H1 (cell line): Measurements from ENCODE around the gene NOM1. TPM values are rescaled to one million over a fixed set of nuclear protein-coding genes. Genes with fewer than 3 reads are reported as not detected.
"Not testable (repeated sequence)": the region's sequence is repeated elsewhere in the genome, so short reads cannot be mapped to it uniquely, and the experiment has no call there.

Source experiments
- CTCF ChIA-PET: fragments of 300-600 bp; sonication (Branson Sonifier 250); formaldehyde crosslinking; loops from one replicate; lab custom pipeline; 2021; ENCODE audit not compliant: partially characterized antibody; lab: Charles Lee
- POLR2A ChIA-PET: fragments of 300-600 bp; sonication (Branson Sonifier 250); formaldehyde crosslinking; loops from one replicate; lab custom pipeline; 2021; ENCODE audit warnings: inconsistent platforms; ENCODE audit not compliant: partially characterized antibody; lab: Charles Lee
- DNase-seq, 2 experiments: peaks; one replicate each; pipeline versions ENCODE4 v3.0.0 to v3.0.0-alpha.2; 2010 to 2022; ENCODE audit warnings: low spot score in 2 of 2, low read depth in 1 of 2, mixed read lengths in 1 of 2
- FAIRE-seq: peaks from 2 replicates; lab custom pipeline; 2011; peaks lifted over from hg19 to GRCh38; lab: Jason Lieb, UNC
- H2AFZ ChIP-seq: 2 replicates; pipeline ENCODE4 v1.8.1; 2012; ENCODE audit warnings: low read length, inconsistent platforms
- H2AK5ac ChIP-seq: 2 replicates; pipeline ENCODE4 v1.6.1; 2013; ENCODE audit warnings: low read depth, low read length
- H2BK120ac ChIP-seq: replicated peaks from 2 replicates; pipeline ENCODE3; 2013; ENCODE audit warnings: low read depth, low read length, inconsistent platforms
- H2BK12ac ChIP-seq: 2 replicates; pipeline ENCODE4 v1.6.1; 2013; ENCODE audit warnings: low read depth, low read length
- H2BK15ac ChIP-seq: 2 replicates; pipeline ENCODE4 v1.6.1; 2013; ENCODE audit warnings: low read length
- H2BK20ac ChIP-seq: 2 replicates; pipeline ENCODE4 v1.6.1; 2013; ENCODE audit warnings: low read length
- H2BK5ac ChIP-seq: 2 replicates; pipeline ENCODE4 v1.6.1; 2013; ENCODE audit warnings: low read depth, low read length
- H3K14ac ChIP-seq: 2 replicates; pipeline ENCODE4 v1.6.1; 2013; ENCODE audit warnings: inconsistent platforms; ENCODE audit not compliant: insufficient read length
- H3K18ac ChIP-seq: 2 replicates; pipeline ENCODE4 v1.6.1; 2013; ENCODE audit warnings: low read length; ENCODE audit errors: extremely low read depth
- H3K23ac ChIP-seq: 2 replicates; pipeline ENCODE4 v1.6.1; 2013; ENCODE audit warnings: inconsistent platforms; ENCODE audit not compliant: insufficient read length
- H3K23me2 ChIP-seq: 2 replicates; pipeline ENCODE4 v1.6.1; 2013; ENCODE audit warnings: low read depth, low read length
- H3K27ac ChIP-seq: 2 replicates; pipeline ENCODE4 v1.6.1; 2011; ENCODE audit warnings: low read depth, low read length, inconsistent platforms
- H3K27me3 ChIP-seq, 4 experiments: replicated peaks in 1 of 4; 1 replicate in 1 of 4; 2 replicates in 3 of 4; pipeline versions ENCODE4 v1.6.1 to v1.8.1; 2011 to 2013; ENCODE audit warnings: low read length in 3 of 4, mild to moderate bottlenecking in 3 of 4, inconsistent platforms in 2 of 4, mixed read lengths in 2 of 4, moderate library complexity in 1 of 4; ENCODE audit not compliant: control insufficient read depth in 3 of 4, insufficient read depth in 3 of 4; ENCODE audit errors: extremely low read depth in 1 of 4
- H3K36me3 ChIP-seq, 4 experiments: 2 replicates each; pipeline versions ENCODE4 v1.6.1 to v1.8.1; 2011 to 2013; ENCODE audit warnings: mild to moderate bottlenecking in 4 of 4, low read length in 3 of 4, moderate library complexity in 2 of 4, control low read depth in 1 of 4, inconsistent platforms in 1 of 4; ENCODE audit not compliant: insufficient read depth in 4 of 4, control insufficient read depth in 2 of 4
- H3K4ac ChIP-seq: replicated peaks from 2 replicates; pipeline ENCODE3; 2013; ENCODE audit warnings: low read length, low read depth, mixed read lengths, inconsistent platforms; ENCODE audit not compliant: insufficient read length
- H3K4me1 ChIP-seq, 4 experiments: replicated peaks in 1 of 4; 1 replicate in 1 of 4; 2 replicates in 3 of 4; pipeline versions ENCODE4 v1.6.1 to v1.8.1; 2011 to 2013; ENCODE audit warnings: low read length in 3 of 4, inconsistent platforms in 2 of 4, mixed read lengths in 1 of 4; ENCODE audit not compliant: insufficient read depth in 4 of 4, control insufficient read depth in 3 of 4
- H3K4me2 ChIP-seq, 2 experiments: 2 replicates each; pipeline versions ENCODE4 v1.6.1 to v1.8.1; 2011 to 2013; ENCODE audit warnings: low read depth in 2 of 2, low read length in 2 of 2, control low read depth in 1 of 2, inconsistent platforms in 1 of 2, mild to moderate bottlenecking in 1 of 2; ENCODE audit not compliant: insufficient read depth in 1 of 2
- H3K4me3 ChIP-seq, 4 experiments: fragments of 200-600, 300-600 bp in 1 of 4; sonication (generic), shearing (Covaris generic), sonication (Bioruptor Twin) in 1 of 4; 2 replicates each; pipeline versions ENCODE4 v1.5.1 to v1.8.1; 2011 to 2016; ENCODE audit warnings: low read length in 4 of 4, low read depth in 3 of 4, control low read depth in 2 of 4, inconsistent platforms in 2 of 4, mild to moderate bottlenecking in 2 of 4, mixed read lengths in 1 of 4, moderate library complexity in 1 of 4; ENCODE audit not compliant: insufficient read depth in 2 of 4; ENCODE audit errors: extremely low read depth in 1 of 4
- H3K56ac ChIP-seq: replicated peaks from 2 replicates; pipeline ENCODE3; 2013; ENCODE audit warnings: low read depth, mild to moderate bottlenecking, mixed read lengths, low read length, inconsistent platforms; ENCODE audit not compliant: insufficient read length
- H3K79me1 ChIP-seq: 2 replicates; pipeline ENCODE4 v1.6.1; 2013; ENCODE audit warnings: low read depth, low read length, control low read depth
- H3K79me2 ChIP-seq, 2 experiments: 2 replicates each; pipeline versions ENCODE4 v1.6.1 to v1.8.1; 2012 to 2013; ENCODE audit warnings: low read length in 2 of 2, mild to moderate bottlenecking in 2 of 2, inconsistent platforms in 1 of 2; ENCODE audit not compliant: insufficient read depth in 2 of 2, control insufficient read depth in 1 of 2
- H3K9ac ChIP-seq, 4 experiments: replicated peaks in 1 of 4; 1 replicate in 1 of 4; 2 replicates in 3 of 4; pipeline versions ENCODE4 v1.6.1 to v1.8.1; 2011 to 2013; ENCODE audit warnings: low read depth in 3 of 4, low read length in 3 of 4, control low read depth in 2 of 4, mild to moderate bottlenecking in 2 of 4, moderate library complexity in 2 of 4, inconsistent platforms in 1 of 4; ENCODE audit errors: extremely low read depth in 1 of 4
- H3K9me3 ChIP-seq, 2 experiments: 2 replicates each; pipeline versions ENCODE4 v1.6.1 to v1.8.1; 2012 to 2013; ENCODE audit warnings: mild to moderate bottlenecking in 2 of 2, moderate library complexity in 2 of 2, control low read depth in 1 of 2, inconsistent platforms in 1 of 2, low read depth in 1 of 2, low read length in 1 of 2, mixed read lengths in 1 of 2; ENCODE audit not compliant: insufficient read depth in 2 of 2
- H4K20me1 ChIP-seq, 2 experiments: replicated peaks in 1 of 2; 2 replicates each; pipeline versions ENCODE3 to v1.8.1; 2011 to 2013; ENCODE audit warnings: inconsistent platforms in 2 of 2, low read length in 2 of 2, mild to moderate bottlenecking in 1 of 2; ENCODE audit not compliant: insufficient read depth in 2 of 2, control insufficient read depth in 1 of 2
- H4K5ac ChIP-seq: 2 replicates; pipeline ENCODE4 v1.6.1; 2013; ENCODE audit warnings: low read length, low read depth, mixed read lengths, inconsistent platforms; ENCODE audit not compliant: insufficient read length
- H4K8ac ChIP-seq: 2 replicates; pipeline ENCODE4 v1.8.0; 2013; ENCODE audit warnings: mild to moderate bottlenecking, moderate library complexity, low read length, inconsistent platforms; ENCODE audit not compliant: insufficient read depth; ENCODE audit errors: extremely low read depth
- H4K91ac ChIP-seq: replicated peaks from 2 replicates; pipeline ENCODE3; 2013; ENCODE audit warnings: low read length, mixed read lengths, inconsistent platforms; ENCODE audit not compliant: insufficient read length
- WGBS, 2 experiments: shearing (Covaris generic) in 1 of 2; methylation state at CpG; one replicate each; pipeline versions ENCODE4 v1.1.6 to v1.1.7; 2013 to 2015; ENCODE audit warnings: low lambda C conversion rate in 2 of 2, mixed read lengths in 2 of 2, inconsistent platforms in 1 of 2, low coverage in 1 of 2, missing lambda C conversion rate in 1 of 2; ENCODE audit not compliant: insufficient replicate concordance in 2 of 2, insufficient coverage in 1 of 2, insufficient read length in 1 of 2; ENCODE audit errors: extremely low coverage in 1 of 2, missing lambda C conversion rate in 1 of 2; 5-methylcytosine and 5-hydroxymethylcytosine counted together
- polyA plus RNA-seq, 7 experiments: library from polyadenylated mRNA; depleted of rRNA in 3 of 7; stranded (reverse) in 5 of 7; unstranded in 2 of 7; fragments of >200 nt in 5 of 7; fragments of 200-250 nt in 2 of 7; gene quantifications; 1 replicate in 5 of 7; 2 replicates in 1 of 7; 4 replicates in 1 of 7; pipeline versions ENCODE4 v1.2.1 to v1.2.3, GENCODE V29; 2011 to 2013; ENCODE audit warnings: missing spikeins in 2 of 7, mixed read lengths in 2 of 7
- total RNA-seq: library from RNA; stranded (reverse); fragmentation: NEBNext Ultra II Directional; extraction: Animal tissue kit (Norgen Biotek cat#: 25700); gene quantifications from 2 replicates; pipeline ENCODE4 v1.2.1, GENCODE V29; 2021

Gene NOM1
- total and polyA plus RNA-seq, 2 of the 8 experiments (the other 6 are each of a cell fraction or from before 2014, with no cell fraction given) = 10.6 to 29.1 TPM

- H3K36me3 ChIP-seq, H4K91ac ChIP-seq, H3K9ac ChIP-seq, H3K4ac ChIP-seq, H4K8ac ChIP-seq, FAIRE-seq, H3K18ac ChIP-seq, H3K23me2 ChIP-seq, POLR2A ChIA-PET, H3K23ac ChIP-seq, H2AK5ac ChIP-seq, H3K27me3 ChIP-seq, H3K79me2 ChIP-seq, H3K27ac ChIP-seq, H3K4me2 ChIP-seq, H2BK120ac ChIP-seq, H2AFZ ChIP-seq, H3K14ac ChIP-seq, H4K5ac ChIP-seq, H3K56ac ChIP-seq, H2BK5ac ChIP-seq, H3K79me1 ChIP-seq, H4K20me1 ChIP-seq, H2BK20ac ChIP-seq, H3K4me3 ChIP-seq, H2BK12ac ChIP-seq, DNase-seq, H3K9me3 ChIP-seq, H3K4me1 ChIP-seq, H2BK15ac ChIP-seq: not testable (repeated sequence)
- WGBS, 2 experiments = 93% methylated on average over 6 of the region's 6 CpGs; no CpG with 5 or more reads in 1 of the 2 experiments
- CTCF ChIA-PET = interaction anchor here (0.6 to 1.1 kb wide), 3 partner anchors 15 to 328 kb away, joined by 3 to 4 read pairs (median 3); no protein-coding TSS in a partner anchor
These were observed 27.2 kb upstream of the NOM1 start for GRCh38 chr7:156922304-156922703.

- CTCF ChIA-PET = interaction anchor here (1.0 kb wide), 1 partner anchor 19 kb away, joined by 3 read pairs; no protein-coding TSS in a partner anchor
- H4K5ac ChIP-seq, H2BK20ac ChIP-seq, H3K4me2 ChIP-seq, H3K27me3 ChIP-seq, H3K4ac ChIP-seq, H2AFZ ChIP-seq, H3K79me2 ChIP-seq, POLR2A ChIA-PET, H2BK5ac ChIP-seq, H3K9me3 ChIP-seq, H4K91ac ChIP-seq, H3K79me1 ChIP-seq, H3K36me3 ChIP-seq, H3K23me2 ChIP-seq, H3K27ac ChIP-seq, H3K56ac ChIP-seq, H2AK5ac ChIP-seq, H2BK15ac ChIP-seq, H4K20me1 ChIP-seq, H4K8ac ChIP-seq, H2BK12ac ChIP-seq, H2BK120ac ChIP-seq, DNase-seq, H3K4me3 ChIP-seq, H3K14ac ChIP-seq, H3K18ac ChIP-seq, H3K9ac ChIP-seq, H3K4me1 ChIP-seq, FAIRE-seq, H3K23ac ChIP-seq: not testable (repeated sequence)
- WGBS, 2 experiments = 88% methylated on average over 12 of the region's 12 CpGs; no CpG with 5 or more reads in 1 of the 2 experiments
These were observed 23.7 kb upstream of the NOM1 start for GRCh38 chr7:156925821-156926220.
